IMR-90 (cell line): ENCODE data around the gene GH2. TPM values are rescaled to one million over a fixed set of nuclear protein-coding genes. Genes with fewer than 3 reads are reported as not detected.

Source experiments
- ATAC-seq: fragments of 200-7000 bp; cut with Tn5 transposase; 2 replicates; pipeline ENCODE4 v1.9.1; 2020; ENCODE audit warnings: low read depth, mild to moderate bottlenecking, moderate library complexity
- BruUV-seq: library from RNA; stranded (reverse); fragments of 400-500 nt; replicated peaks from 2 replicates; lab custom pipeline; 2021; lab: Mats Ljungman, UMichigan
- CTCF ChIA-PET: fragments of 300-600 bp; formaldehyde crosslinking; extraction: SDS; loops from one replicate; lab custom pipeline; 2021; ENCODE audit warnings: antibody characterized with exemption; lab: Yijun Ruan, JAX
- POLR2A ChIA-PET: fragments of 300-600 bp; sonication (Branson Sonifier 250); formaldehyde crosslinking; loops from one replicate; lab custom pipeline; 2022; ENCODE audit warnings: antibody characterized with exemption; ENCODE audit not compliant: unreplicated experiment; lab: Charles Lee
- DNase-seq: peaks from one replicate; pipeline ENCODE4 v3.0.0; 2013
- H2AFZ ChIP-seq: replicated peaks from 2 replicates; pipeline ENCODE3; 2013; ENCODE audit warnings: low read length, mild to moderate bottlenecking; ENCODE audit not compliant: poor library complexity
- H2AK5ac ChIP-seq: 2 replicates; pipeline ENCODE4 v1.6.1; 2013; ENCODE audit warnings: low read depth, low read length, inconsistent platforms
- H2AK9ac ChIP-seq: replicated peaks from 2 replicates; pipeline ENCODE3; 2013; ENCODE audit warnings: mild to moderate bottlenecking, low read depth, low read length, moderate library complexity; ENCODE audit not compliant: poor library complexity
- H2BK120ac ChIP-seq: 2 replicates; pipeline ENCODE4 v1.6.1; 2013; ENCODE audit warnings: low read depth, low read length, inconsistent platforms
- H2BK15ac ChIP-seq: 3 replicates; pipeline ENCODE4 v1.6.1; 2013; ENCODE audit warnings: low read depth, low read length, inconsistent platforms
- H2BK20ac ChIP-seq: 2 replicates; pipeline ENCODE4 v1.6.1; 2013; ENCODE audit warnings: low read depth, mild to moderate bottlenecking, inconsistent platforms, low read length, moderate library complexity
- H2BK5ac ChIP-seq: 2 replicates; pipeline ENCODE4 v1.6.1; 2013; ENCODE audit warnings: mild to moderate bottlenecking, low read depth, low read length, inconsistent platforms; ENCODE audit not compliant: poor library complexity, severe bottlenecking
- H3K14ac ChIP-seq: replicated peaks from 2 replicates; pipeline ENCODE4 v1.6.1; 2013; ENCODE audit warnings: low read depth, low read length, inconsistent platforms
- H3K18ac ChIP-seq: 2 replicates; pipeline ENCODE4 v1.6.1; 2013; ENCODE audit warnings: low read depth, low read length, control low read depth
- H3K23ac ChIP-seq: 2 replicates; pipeline ENCODE4 v1.6.1; 2013; ENCODE audit warnings: low read depth, low read length, inconsistent platforms
- H3K27ac ChIP-seq: 2 replicates; pipeline ENCODE4 v1.5.1; 2013; ENCODE audit warnings: mild to moderate bottlenecking, control low read depth, low read length; ENCODE audit not compliant: insufficient read depth
- H3K27me3 ChIP-seq: 2 replicates; pipeline ENCODE4 v1.6.1; 2013; ENCODE audit warnings: low read length; ENCODE audit not compliant: control insufficient read depth, insufficient read depth
- H3K36me3 ChIP-seq: 2 replicates; pipeline ENCODE4 v1.6.1; 2013; ENCODE audit warnings: low read length, mixed read lengths; ENCODE audit not compliant: control insufficient read depth, insufficient read depth
- H3K4ac ChIP-seq: 2 replicates; pipeline ENCODE4 v1.6.1; 2013; ENCODE audit warnings: low read depth, low read length, inconsistent platforms
- H3K4me1 ChIP-seq: 2 replicates; pipeline ENCODE4 v1.6.1; 2013; ENCODE audit warnings: low read length, mixed read lengths; ENCODE audit not compliant: control insufficient read depth, insufficient read depth
- H3K4me2 ChIP-seq: 2 replicates; pipeline ENCODE4 v1.6.1; 2013; ENCODE audit warnings: low read depth, mild to moderate bottlenecking, control low read depth, low read length, moderate library complexity
- H3K4me3 ChIP-seq: 2 replicates; pipeline ENCODE4 v1.5.1; 2013; ENCODE audit warnings: low read depth, mild to moderate bottlenecking, control low read depth, low read length, moderate library complexity; ENCODE audit not compliant: insufficient read depth
- H3K56ac ChIP-seq: 2 replicates; pipeline ENCODE4 v1.6.1; 2013; ENCODE audit warnings: low read length, inconsistent platforms; ENCODE audit not compliant: insufficient read depth; ENCODE audit errors: extremely low read depth
- H3K79me1 ChIP-seq, 2 experiments: 2 replicates each; pipeline ENCODE4 v1.6.1; 2013; ENCODE audit warnings: low read length in 2 of 2, inconsistent platforms in 1 of 2, low read depth in 1 of 2
- H3K9ac ChIP-seq: 2 replicates; pipeline ENCODE4 v1.6.1; 2013; ENCODE audit warnings: low read depth, low read length, control low read depth
- H3K9me1 ChIP-seq: 2 replicates; pipeline ENCODE4 v1.6.1; 2013; ENCODE audit warnings: low read length, inconsistent platforms; ENCODE audit not compliant: insufficient read depth
- H3K9me3 ChIP-seq: 2 replicates; pipeline ENCODE4 v1.6.1; 2013; ENCODE audit warnings: low read length; ENCODE audit not compliant: control insufficient read depth, insufficient read depth
- H4K20me1 ChIP-seq: 2 replicates; pipeline ENCODE4 v1.6.1; 2013; ENCODE audit warnings: low read length, inconsistent platforms; ENCODE audit not compliant: insufficient read depth
- H4K5ac ChIP-seq: 2 replicates; pipeline ENCODE4 v1.6.1; 2013; ENCODE audit warnings: mild to moderate bottlenecking, low read depth, low read length, control low read depth
- H4K8ac ChIP-seq, 2 experiments: 2 replicates each; pipeline ENCODE4 v1.6.1; 2013; ENCODE audit warnings: low read depth in 2 of 2, low read length in 2 of 2, control low read depth in 1 of 2, inconsistent platforms in 1 of 2
- H4K91ac ChIP-seq: 2 replicates; pipeline ENCODE4 v1.6.1; 2013; ENCODE audit warnings: low read depth, low read length, inconsistent platforms; ENCODE audit not compliant: insufficient read depth
- BHLHE40 ChIP-seq: fragments of 150-350 bp; IDR thresholded peaks from 2 replicates; pipeline ENCODE4 v1.6.1; 2016; ENCODE audit warnings: mild to moderate bottlenecking, low read depth, low read length
- CEBPB ChIP-seq: IDR thresholded peaks from 2 replicates; pipeline ENCODE4 v1.6.1; 2012; ENCODE audit warnings: low read depth, low read length, improper control_type of control experiment
- CHD1 ChIP-seq: IDR thresholded peaks from 2 replicates; pipeline ENCODE4 v1.6.1; 2012; ENCODE audit warnings: low read depth, low read length, improper control_type of control experiment
- FOS ChIP-seq: fragments of 150-350 bp; IDR thresholded peaks from 2 replicates; pipeline ENCODE4 v1.6.1; 2016; ENCODE audit warnings: low read depth, low read length
- MAFK ChIP-seq: IDR thresholded peaks from 2 replicates; pipeline ENCODE4 v1.6.1; 2012; ENCODE audit warnings: low read depth, low read length, improper control_type of control experiment
- MAZ ChIP-seq: IDR thresholded peaks from 2 replicates; pipeline ENCODE4 v1.6.1; 2012; ENCODE audit warnings: low read depth, mild to moderate bottlenecking, low read length, improper control_type of control experiment, moderate library complexity, borderline replicate concordance
- MXI1 ChIP-seq: IDR thresholded peaks from 2 replicates; pipeline ENCODE4 v1.6.1; 2012; ENCODE audit warnings: low read depth, mild to moderate bottlenecking, low read length, moderate library complexity, borderline replicate concordance
- NFE2L2 ChIP-seq: fragments of 150-350 bp; IDR thresholded peaks from 2 replicates; pipeline ENCODE4 v1.6.1; 2016; ENCODE audit warnings: low read depth, mild to moderate bottlenecking, low read length
- POLR2A ChIP-seq: IDR thresholded peaks from 2 replicates; pipeline ENCODE4 v1.6.1; 2012; ENCODE audit warnings: mild to moderate bottlenecking, low read depth, low read length
- RAD21 ChIP-seq: IDR thresholded peaks from 2 replicates; pipeline ENCODE4 v1.6.1; 2012; ENCODE audit warnings: low read length, improper control_type of control experiment
- RCOR1 ChIP-seq: IDR thresholded peaks from 2 replicates; pipeline ENCODE4 v1.6.1; 2012; ENCODE audit warnings: mild to moderate bottlenecking, low read length, improper control_type of control experiment; ENCODE audit not compliant: insufficient replicate concordance
- RFX5 ChIP-seq: IDR thresholded peaks from 2 replicates; pipeline ENCODE4 v1.8.0; 2012; ENCODE audit warnings: low read depth, mild to moderate bottlenecking, low read length, moderate library complexity
- SMC3 ChIP-seq: fragments of 150-350 bp; IDR thresholded peaks from 2 replicates; pipeline ENCODE4 v1.6.1; 2016; ENCODE audit warnings: low read depth, mild to moderate bottlenecking, antibody characterized with exemption, low read length, moderate library complexity
- WGBS, 2 experiments: methylation state at CpG; one replicate each; pipeline versions ENCODE4 v1.1.5 to v1.1.7; 2013; ENCODE audit warnings: missing lambda C conversion rate in 2 of 2; ENCODE audit not compliant: insufficient read length in 1 of 2; ENCODE audit errors: extremely low coverage in 2 of 2; 5-methylcytosine and 5-hydroxymethylcytosine counted together
- dilution Hi-C: fragments of 300-500 bp; cut with HindIII; formaldehyde crosslinking; loops from one replicate; pipeline ENCODE4 v1.14.3; 2018; ENCODE audit warnings: low sequenced_read_pairs; ENCODE audit not compliant: unreplicated experiment
- in situ Hi-C: fragments of 300-500 bp; cut with MboI; formaldehyde crosslinking; loops from 3 replicates; pipeline ENCODE4 v1.14.3; 2019; ENCODE audit warnings: low sequenced_read_pairs, inconsistent platforms, mixed read lengths
- intact Hi-C: fragments of 100-400 bp; cut with micrococcal nuclease; formaldehyde crosslinking; loops from 2 replicates; pipeline ENCODE4 v1.10.0; 2022
- polyA plus RNA-seq, 3 experiments: library from polyadenylated mRNA; depleted of rRNA; stranded (reverse); fragments of >200 nt; gene quantifications; 2 replicates each; pipeline ENCODE4 v1.2.3, GENCODE V29; 2012; ENCODE audit warnings: low replicate concordance in 1 of 3
- total RNA-seq: library from RNA; depleted of rRNA; stranded (reverse); fragments of >200 nt; gene quantifications from 2 replicates; pipeline ENCODE4 v1.2.3, GENCODE V29; 2012
- TF ChIP-seq, protein P1 (sequence below): fragments of 150-350 bp; IDR thresholded peaks from 2 replicates; pipeline ENCODE4 v1.6.1; 2017; ENCODE audit warnings: mild to moderate bottlenecking, antibody characterized with exemption, low read length, low read depth
- TF ChIP-seq, protein P2 (sequence below): conservative IDR thresholded peaks from 2 replicates; pipeline ENCODE4 v1.5.1; 2012; ENCODE audit warnings: mild to moderate bottlenecking, low read depth, low read length, improper control_type of control experiment
- TF ChIP-seq, protein P3 (sequence below): fragments of 150-350 bp; IDR thresholded peaks from 2 replicates; pipeline ENCODE4 v1.6.1; 2016; ENCODE audit warnings: low read depth, mild to moderate bottlenecking, low read length, moderate library complexity, borderline replicate concordance

GH2 gene
- total and polyA plus RNA-seq, 2 of the 4 experiments (the other 2 are of a cell fraction) = not detected

DNA sequence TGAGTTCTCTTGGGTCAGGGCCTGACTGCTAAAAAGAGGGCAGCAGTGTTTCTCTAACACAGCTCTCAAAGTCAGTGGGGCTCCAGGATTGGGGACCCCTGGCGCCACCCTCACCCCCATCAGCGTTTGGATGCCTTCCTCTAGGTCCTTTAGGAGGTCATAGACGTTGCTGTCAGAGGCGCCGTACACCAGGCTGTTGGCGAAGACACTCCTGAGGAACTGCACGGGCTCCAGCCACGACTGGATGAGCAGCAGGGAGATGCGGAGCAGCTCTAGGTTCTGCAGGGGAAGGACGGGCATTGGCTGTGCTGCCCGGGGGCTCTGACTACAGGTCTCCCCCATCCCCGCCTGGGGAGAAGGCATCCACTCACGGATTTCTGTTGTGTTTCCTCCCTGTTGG is 35.9 kb upstream of the GH2 start:
- H3K27ac ChIP-seq = no peak overlapping the region
- no peaks in the 10 kb centered on the region for H3K9me3 ChIP-seq
- no peaks in the 10 kb centered on the region for H4K20me1 ChIP-seq
- no peak overlapping the region for H3K9ac ChIP-seq
- H3K4me2 ChIP-seq = no peak overlapping the region
- no peak for ATAC-seq
- no peaks in the 10 kb centered on the region for H3K9me1 ChIP-seq
- dilution Hi-C loops = no loop called here
- no peak overlapping the region for H3K4me3 ChIP-seq
- H3K14ac ChIP-seq = no peak overlapping the region
- intact Hi-C loops = loop anchor here (2.0 to 10.0 kb wide), 2 partner anchors 215 to 367 kb away; no protein-coding TSS in a partner anchor
- in situ Hi-C loops = loop anchor here (5.0 to 10.0 kb wide), 3 partner anchors 107 to 367 kb away; partner anchors contain the start of genes ERN1 and ICAM2
- no peak overlapping the region for H2BK120ac ChIP-seq
- H3K18ac ChIP-seq = no peak overlapping the region
- H2AK5ac ChIP-seq = no peak overlapping the region
- H3K79me1 ChIP-seq = no peaks in the 10 kb centered on the region
- TF ChIP-seq CEBPB = no peak
- TF ChIP-seq SMC3 = no peak
- TF ChIP-seq MAZ = no peak
- TF ChIP-seq, protein P1, sequence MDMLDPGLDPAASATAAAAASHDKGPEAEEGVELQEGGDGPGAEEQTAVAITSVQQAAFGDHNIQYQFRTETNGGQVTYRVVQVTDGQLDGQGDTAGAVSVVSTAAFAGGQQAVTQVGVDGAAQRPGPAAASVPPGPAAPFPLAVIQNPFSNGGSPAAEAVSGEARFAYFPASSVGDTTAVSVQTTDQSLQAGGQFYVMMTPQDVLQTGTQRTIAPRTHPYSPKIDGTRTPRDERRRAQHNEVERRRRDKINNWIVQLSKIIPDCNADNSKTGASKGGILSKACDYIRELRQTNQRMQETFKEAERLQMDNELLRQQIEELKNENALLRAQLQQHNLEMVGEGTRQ = no peak
- no peak for TF ChIP-seq RFX5
- TF ChIP-seq MXI1 = no peak
- no peak for TF ChIP-seq POLR2A
- TF ChIP-seq BHLHE40 = no peak
- TF ChIP-seq FOS = no peak
- TF ChIP-seq RCOR1 = no peak
- TF ChIP-seq, protein P2, sequence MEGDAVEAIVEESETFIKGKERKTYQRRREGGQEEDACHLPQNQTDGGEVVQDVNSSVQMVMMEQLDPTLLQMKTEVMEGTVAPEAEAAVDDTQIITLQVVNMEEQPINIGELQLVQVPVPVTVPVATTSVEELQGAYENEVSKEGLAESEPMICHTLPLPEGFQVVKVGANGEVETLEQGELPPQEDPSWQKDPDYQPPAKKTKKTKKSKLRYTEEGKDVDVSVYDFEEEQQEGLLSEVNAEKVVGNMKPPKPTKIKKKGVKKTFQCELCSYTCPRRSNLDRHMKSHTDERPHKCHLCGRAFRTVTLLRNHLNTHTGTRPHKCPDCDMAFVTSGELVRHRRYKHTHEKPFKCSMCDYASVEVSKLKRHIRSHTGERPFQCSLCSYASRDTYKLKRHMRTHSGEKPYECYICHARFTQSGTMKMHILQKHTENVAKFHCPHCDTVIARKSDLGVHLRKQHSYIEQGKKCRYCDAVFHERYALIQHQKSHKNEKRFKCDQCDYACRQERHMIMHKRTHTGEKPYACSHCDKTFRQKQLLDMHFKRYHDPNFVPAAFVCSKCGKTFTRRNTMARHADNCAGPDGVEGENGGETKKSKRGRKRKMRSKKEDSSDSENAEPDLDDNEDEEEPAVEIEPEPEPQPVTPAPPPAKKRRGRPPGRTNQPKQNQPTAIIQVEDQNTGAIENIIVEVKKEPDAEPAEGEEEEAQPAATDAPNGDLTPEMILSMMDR = no peak
- TF ChIP-seq, protein P3, sequence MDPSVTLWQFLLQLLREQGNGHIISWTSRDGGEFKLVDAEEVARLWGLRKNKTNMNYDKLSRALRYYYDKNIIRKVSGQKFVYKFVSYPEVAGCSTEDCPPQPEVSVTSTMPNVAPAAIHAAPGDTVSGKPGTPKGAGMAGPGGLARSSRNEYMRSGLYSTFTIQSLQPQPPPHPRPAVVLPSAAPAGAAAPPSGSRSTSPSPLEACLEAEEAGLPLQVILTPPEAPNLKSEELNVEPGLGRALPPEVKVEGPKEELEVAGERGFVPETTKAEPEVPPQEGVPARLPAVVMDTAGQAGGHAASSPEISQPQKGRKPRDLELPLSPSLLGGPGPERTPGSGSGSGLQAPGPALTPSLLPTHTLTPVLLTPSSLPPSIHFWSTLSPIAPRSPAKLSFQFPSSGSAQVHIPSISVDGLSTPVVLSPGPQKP = no peak
- no peak for TF ChIP-seq MAFK
- no peak for TF ChIP-seq RAD21
- no peak for TF ChIP-seq NFE2L2
- no peak for TF ChIP-seq CHD1
- POLR2A ChIA-PET = no interaction called here
- H3K56ac ChIP-seq = no peak overlapping the region
- no peak for DNase-seq
- H2AK9ac ChIP-seq = no peak overlapping the region
- no peak overlapping the region for H4K5ac ChIP-seq
- no peaks in the 10 kb centered on the region for H3K36me3 ChIP-seq
- no peak overlapping the region for H3K4ac ChIP-seq
- CTCF ChIA-PET = no interaction called here
- 76% methylated on average over 9 of the region's 13 CpGs; no CpG with 5 or more reads in 1 of the 2 experiments for WGBS, 2 experiments
- H4K91ac ChIP-seq = no peak overlapping the region
- BruUV-seq = no TSS peak
- no peak overlapping the region for H2BK15ac ChIP-seq
- no peaks in the 10 kb centered on the region for H3K4me1 ChIP-seq
- H2AFZ ChIP-seq = no peak overlapping the region
- no peak overlapping the region for H3K23ac ChIP-seq
- no peak overlapping the region for H4K8ac ChIP-seq
- H2BK5ac ChIP-seq = no peak overlapping the region
- H3K27me3 ChIP-seq = peaks cover 36% of the 10 kb centered on the region
- no peak overlapping the region for H2BK20ac ChIP-seq
